HCT116 (cell line): ENCODE data around the gene MBD5. TPM values are rescaled to one million over a fixed set of nuclear protein-coding genes. Genes with fewer than 3 reads are reported as not detected.

ENCODE experiments used
- ATAC-seq: fragments of 200-7000 bp; cut with Tn5 transposase; 2 replicates; pipeline ENCODE4 v1.9.1; 2020; ENCODE audit warnings: mild to moderate bottlenecking, moderate library complexity
- BruUV-seq: library from RNA; stranded (reverse); fragments of 400-500 nt; replicated peaks from 2 replicates; lab custom pipeline; 2021; lab: Mats Ljungman, UMichigan
- CTCF ChIA-PET: fragments of 300-600 bp; sonication (Branson Sonifier 250); formaldehyde crosslinking; loops from one replicate; lab custom pipeline; 2021; ENCODE audit warnings: antibody characterized with exemption; lab: Charles Lee
- POLR2A ChIA-PET: fragments of 300-600, 350-600 bp; sonication (Branson Sonifier 250); formaldehyde crosslinking; loops from one replicate; lab custom pipeline; 2021; ENCODE audit warnings: antibody characterized with exemption; lab: Charles Lee
- RAD21 ChIA-PET, 2 experiments: fragments of 300-600 bp; sonication (Branson Sonifier 250); formaldehyde crosslinking; loops; one replicate each; lab custom pipeline; 2023; ENCODE audit warnings: low total read pairs in 2 of 2; ENCODE audit not compliant: uncharacterized antibody in 2 of 2, unreplicated experiment in 2 of 2, low non-redundant PET in 1 of 2; lab: Charles Lee
- DNase-seq: peaks from one replicate; pipeline ENCODE4 v3.0.0-alpha.2; 2010; ENCODE audit warnings: low read depth, low spot score
- H2AFZ ChIP-seq: fragments of 200-600 bp; shearing (Covaris generic), sonication (generic); 2 replicates; pipeline ENCODE4 v1.6.1; 2017; ENCODE audit warnings: low read depth, mixed run types, mixed read lengths, antibody characterized with exemption, low read length; ENCODE audit not compliant: poor library complexity, severe bottlenecking
- H3K27ac ChIP-seq: 2 replicates; pipeline ENCODE4 v1.5.1; 2012; ENCODE audit warnings: low read depth, low read length
- H3K27me3 ChIP-seq: fragments of 200-600 bp; sonication (generic); 2 replicates; pipeline ENCODE4 v1.6.1; 2016; ENCODE audit warnings: mixed run types, low read length, mixed read lengths; ENCODE audit not compliant: insufficient read depth
- H3K36me3 ChIP-seq, 2 experiments: fragments of 200-500 bp in 1 of 2; fragments of 200-600 bp in 1 of 2; sonication (Bioruptor generic) in 1 of 2; sonication (generic) in 1 of 2; 2 replicates each; pipeline versions ENCODE4 v1.5.1 to v1.6.1; 2014 to 2016; ENCODE audit warnings: low read length in 2 of 2, inconsistent platforms in 1 of 2, mixed read lengths in 1 of 2, mixed run types in 1 of 2; ENCODE audit not compliant: insufficient read depth in 2 of 2, control insufficient read depth in 1 of 2
- H3K4me1 ChIP-seq, 2 experiments: fragments of 200-600 bp in 1 of 2; sonication (generic) in 1 of 2; 2 replicates each; pipeline versions ENCODE4 v1.5.1 to v1.6.1; 2012 to 2017; ENCODE audit warnings: low read length in 2 of 2, inconsistent platforms in 1 of 2, mild to moderate bottlenecking in 1 of 2, mixed read lengths in 1 of 2, mixed run types in 1 of 2, moderate library complexity in 1 of 2; ENCODE audit not compliant: insufficient read depth in 2 of 2, control insufficient read depth in 1 of 2
- H3K4me2 ChIP-seq: fragments of 200-600 bp; sonication (generic); 2 replicates; pipeline ENCODE4 v1.6.1; 2017; ENCODE audit warnings: mixed run types, low read length, mixed read lengths
- H3K4me3 ChIP-seq, 2 experiments: fragments of 200-600 bp in 1 of 2; sonication (generic) in 1 of 2; replicated peaks in 1 of 2; 2 replicates each; pipeline ENCODE4 v1.5.1; 2011 to 2016; ENCODE audit warnings: low read length in 2 of 2, control low read depth in 1 of 2, low read depth in 1 of 2, mild to moderate bottlenecking in 1 of 2, mixed read lengths in 1 of 2, mixed run types in 1 of 2
- H3K79me2 ChIP-seq: fragments of 200-600 bp; sonication (generic); 2 replicates; pipeline ENCODE4 v1.6.1; 2017; ENCODE audit warnings: mild to moderate bottlenecking, mixed run types, low read length, moderate library complexity, mixed read lengths; ENCODE audit not compliant: insufficient read depth
- H3K9ac ChIP-seq: fragments of 200-600 bp; sonication (generic); 2 replicates; pipeline ENCODE4 v1.6.1; 2016; ENCODE audit warnings: low read length, mixed read lengths
- H3K9me2 ChIP-seq: fragments of 200-600 bp; sonication (generic), shearing (Covaris generic); 2 replicates; pipeline ENCODE4 v1.6.1; 2017; ENCODE audit warnings: mixed run types, mild to moderate bottlenecking, moderate library complexity; ENCODE audit not compliant: insufficient read depth
- H3K9me3 ChIP-seq, 2 experiments: fragments of 200-500 bp in 1 of 2; fragments of 200-600 bp in 1 of 2; sonication (Bioruptor generic) in 1 of 2; sonication (generic) in 1 of 2; 2 replicates each; pipeline ENCODE4 v1.6.1; 2014 to 2017; ENCODE audit warnings: low read length in 2 of 2, mixed read lengths in 2 of 2, inconsistent platforms in 1 of 2, low read depth in 1 of 2, mild to moderate bottlenecking in 1 of 2, mixed run types in 1 of 2, moderate library complexity in 1 of 2; ENCODE audit not compliant: control insufficient read depth in 1 of 2, insufficient read depth in 1 of 2
- H4K20me1 ChIP-seq: fragments of 200-600 bp; sonication (generic), shearing (Covaris generic); 2 replicates; pipeline ENCODE4 v1.6.1; 2017; ENCODE audit warnings: mixed run types, mild to moderate bottlenecking, moderate library complexity; ENCODE audit not compliant: insufficient read depth
- ATF3 ChIP-seq: IDR thresholded peaks from 2 replicates; pipeline ENCODE4 v1.6.1; 2012
- CBX3 ChIP-seq: IDR thresholded peaks from 2 replicates; pipeline ENCODE4 v1.6.1; 2012; ENCODE audit warnings: low read depth
- EGR1 ChIP-seq: IDR thresholded peaks from 2 replicates; pipeline ENCODE4 v1.6.1; 2012; ENCODE audit warnings: low read depth
- ELF1 ChIP-seq: IDR thresholded peaks from 2 replicates; pipeline ENCODE4 v1.6.1; 2012; ENCODE audit warnings: low read depth, borderline replicate concordance
- EZH2 ChIP-seq: fragments of 200-600 bp; sonication (generic); IDR thresholded peaks from 2 replicates; pipeline ENCODE4 v1.6.1; 2017; ENCODE audit warnings: antibody characterized with exemption, mixed run types
- EZH2phosphoT487 ChIP-seq: fragments of 200-600 bp; IDR thresholded peaks from 2 replicates; pipeline ENCODE4 v1.6.1; 2018; ENCODE audit warnings: antibody characterized with exemption, borderline replicate concordance
- JUND ChIP-seq: IDR thresholded peaks from 2 replicates; pipeline ENCODE4 v1.6.1; 2012
- MAX ChIP-seq: IDR thresholded peaks from 2 replicates; pipeline ENCODE4 v1.6.1; 2012
- POLR2A ChIP-seq: IDR thresholded peaks from 2 replicates; pipeline ENCODE4 v1.7.0; 2011; ENCODE audit warnings: borderline replicate concordance; ENCODE audit not compliant: insufficient read depth, insufficient read length; ENCODE audit errors: extremely low read depth
- RAD21 ChIP-seq: IDR thresholded peaks from 2 replicates; pipeline ENCODE4 v1.6.1; 2012; ENCODE audit warnings: low read depth, mild to moderate bottlenecking
- REST ChIP-seq: IDR thresholded peaks from 2 replicates; pipeline ENCODE4 v1.6.1; 2012; ENCODE audit warnings: low read depth
- SIN3A ChIP-seq: IDR thresholded peaks from 2 replicates; pipeline ENCODE4 v1.6.1; 2012; ENCODE audit warnings: low read depth
- SP1 ChIP-seq: IDR thresholded peaks from 2 replicates; pipeline ENCODE4 v1.6.1; 2012; ENCODE audit warnings: low read depth
- SRF ChIP-seq: IDR thresholded peaks from 2 replicates; pipeline ENCODE4 v1.6.1; 2012; ENCODE audit warnings: low read depth
- TCF7L2 ChIP-seq: IDR thresholded peaks from 2 replicates; pipeline ENCODE4 v1.7.0; 2011; ENCODE audit warnings: borderline replicate concordance, inconsistent platforms; ENCODE audit not compliant: insufficient read depth, insufficient read length; ENCODE audit errors: extremely low read depth
- YY1 ChIP-seq: IDR thresholded peaks from 2 replicates; pipeline ENCODE4 v1.6.1; 2011; ENCODE audit warnings: low read length, low read depth, moderate library complexity, mild to moderate bottlenecking; ENCODE audit not compliant: insufficient replicate concordance; ENCODE audit errors: extremely low read depth
- ZBTB33 ChIP-seq: IDR thresholded peaks from 2 replicates; pipeline ENCODE4 v1.6.1; 2011; ENCODE audit warnings: mild to moderate bottlenecking, low read length, moderate library complexity; ENCODE audit not compliant: insufficient replicate concordance; ENCODE audit errors: extremely low read depth
- intact Hi-C: fragments of 100-400 bp; cut with micrococcal nuclease; formaldehyde crosslinking; loops from 2 replicates; pipeline ENCODE4 v1.10.0; 2022
- total RNA-seq: library from RNA; stranded (reverse); gene quantifications from one replicate; pipeline ENCODE4 v1.2.1, GENCODE V29; 2021; ENCODE audit not compliant: unreplicated experiment

The MBD5 gene
- total RNA-seq, 1 experiment from 2014 or later = 20.5 TPM

GRCh38 chr2:148538375-148538774 lies 517.5 kb downstream of the MBD5 start:
- no peak overlapping the region for H3K4me3 ChIP-seq
- H3K4me1 ChIP-seq = no peaks in the 10 kb centered on the region
- DNase-seq (no peak), ATAC-seq (no peak)
- ChIA-PET RAD21 (no interaction called here), CTCF (no interaction called here), POLR2A (no interaction called here)
- no peaks in the 10 kb centered on the region for H3K9me2 ChIP-seq
- peaks cover 5% of the 10 kb centered on the region; the same call in 1 of the 2 replicates for H3K27me3 ChIP-seq
- no TSS peak for BruUV-seq
- no peaks in the 10 kb centered on the region for H3K79me2 ChIP-seq
- intact Hi-C loops = no loop called here
- TF ChIP-seq SIN3A = no peak
- TF ChIP-seq JUND = no peak
- no peaks in the 10 kb centered on the region for H3K36me3 ChIP-seq
- no peak overlapping the region for H3K27ac ChIP-seq
- no peak overlapping the region for H3K9ac ChIP-seq
- no peak overlapping the region for H2AFZ ChIP-seq
- no peaks in the 10 kb centered on the region for H3K9me3 ChIP-seq
- H4K20me1 ChIP-seq = no peaks in the 10 kb centered on the region
- no peak overlapping the region for H3K4me2 ChIP-seq

GRCh38 chr2:148540022-148540421 lies 519.1 kb downstream of the MBD5 start:
- no peak for DNase-seq
- no peak for ATAC-seq
- TF ChIP-seq REST (no peak), EZH2phosphoT487 (no peak), RAD21 (no peak), ELF1 (no peak), EGR1 (no peak), ZBTB33 (no peak), YY1 (no peak), CBX3 (no peak), JUND (no peak), MAX (no peak), TCF7L2 (no peak), EZH2 (no peak), SP1 (no peak), SRF (no peak), POLR2A (no peak), ATF3 (no peak)

More at GRCh38 chr2:148540022-148540421, 519.1 kb downstream of the MBD5 start:
- Histone ChIP-seq H3K9me3 (no peaks in the 10 kb centered on the region), H4K20me1 (no peaks in the 10 kb centered on the region), H3K4me1 (no peaks in the 10 kb centered on the region), H3K4me3 (no peak overlapping the region), H3K36me3 (no peaks in the 10 kb centered on the region), H3K27me3 (peaks cover 5% of the 10 kb centered on the region; the same call in 1 of the 2 replicates), H3K27ac (no peak overlapping the region), H3K4me2 (no peak overlapping the region), H2AFZ (no peak overlapping the region), H3K9me2 (no peaks in the 10 kb centered on the region), H3K9ac (no peak overlapping the region), H3K79me2 (no peaks in the 10 kb centered on the region)
- BruUV-seq = no TSS peak
- ChIA-PET POLR2A (no interaction called here), RAD21 (no interaction called here), CTCF (no interaction called here)
- intact Hi-C loops = no loop called here
